ENCODE data around the gene RHOBTB3.

The RHOBTB3 gene

DNA sequence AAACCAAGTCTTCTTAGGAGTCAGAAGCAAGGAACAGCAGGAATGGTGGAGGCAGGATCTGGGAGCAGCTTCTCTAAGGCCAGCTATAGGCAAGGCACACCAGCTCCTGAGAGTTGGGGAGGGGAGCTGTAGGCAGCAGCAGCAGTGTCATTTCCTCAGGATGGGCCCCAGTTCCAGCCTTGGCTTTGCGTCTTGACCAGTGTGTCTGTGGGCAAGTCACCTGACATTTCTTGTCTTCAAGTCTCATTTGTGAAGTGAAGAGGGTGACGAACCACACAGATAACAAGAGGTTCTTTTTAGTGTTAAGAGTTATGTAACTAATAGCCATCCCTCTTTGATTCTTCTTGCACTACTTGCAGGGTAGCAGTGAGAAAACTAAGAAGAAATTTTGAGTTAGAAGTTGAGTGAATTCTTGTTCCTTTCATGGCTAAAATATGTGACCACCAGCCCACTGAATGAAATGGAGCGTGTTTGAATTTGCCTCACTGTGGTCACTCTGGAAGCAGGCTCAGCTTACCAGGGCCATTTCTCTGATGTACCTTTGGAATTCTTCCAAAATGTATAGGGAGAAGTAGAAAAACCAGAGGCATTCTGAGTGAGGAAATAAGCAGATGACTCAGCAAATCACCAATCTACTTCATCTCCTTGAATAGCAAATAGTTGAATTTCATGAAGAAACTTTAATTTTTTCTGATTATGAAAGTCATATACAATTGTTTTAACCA, 42.4 kb downstream of the RHOBTB3 start:
- ATAC-seq = peak; percentile 56
- TF ChIP-seq GLIS3 (CRISPR knock-in tag; IDR thresholded peaks at IDR 0.05) (no peak), ZNF8 (CRISPR knock-in tag; IDR thresholded peaks at IDR 0.05) (no peak), PPARA (CRISPR knock-in tag; IDR thresholded peaks at IDR 0.05; ENCODE audit: borderline replicate concordance) (no peak), ZC3H10 (CRISPR knock-in tag; IDR thresholded peaks at IDR 0.05) (no peak), ESRRG (CRISPR knock-in tag; IDR thresholded peaks at IDR 0.05) (no peak), ZNF70 (CRISPR knock-in tag; IDR thresholded peaks at IDR 0.05) (no peak), SNAI2 (CRISPR knock-in tag; IDR thresholded peaks at IDR 0.05) (no peak), ISL1 (CRISPR knock-in tag; IDR thresholded peaks at IDR 0.05) (no peak), BACH2 (CRISPR knock-in tag; IDR thresholded peaks at IDR 0.05; ENCODE audit: borderline replicate concordance) (no peak), ZNF565 (CRISPR knock-in tag; conservative IDR thresholded peaks at IDR 0.05; ENCODE audit: low read depth) (no peak), TCF4 (CRISPR knock-in tag; IDR thresholded peaks at IDR 0.05; ENCODE audit: borderline replicate concordance) (no peak), ARNTL (CRISPR knock-in tag; IDR thresholded peaks at IDR 0.05; ENCODE audit: borderline replicate concordance, low read depth) (no peak), OSR1 (CRISPR knock-in tag; IDR thresholded peaks at IDR 0.05) (no peak), TOX (CRISPR knock-in tag; IDR thresholded peaks at IDR 0.05; ENCODE audit: borderline replicate concordance) (no peak)
- TF ChIP-seq, protein P1, sequence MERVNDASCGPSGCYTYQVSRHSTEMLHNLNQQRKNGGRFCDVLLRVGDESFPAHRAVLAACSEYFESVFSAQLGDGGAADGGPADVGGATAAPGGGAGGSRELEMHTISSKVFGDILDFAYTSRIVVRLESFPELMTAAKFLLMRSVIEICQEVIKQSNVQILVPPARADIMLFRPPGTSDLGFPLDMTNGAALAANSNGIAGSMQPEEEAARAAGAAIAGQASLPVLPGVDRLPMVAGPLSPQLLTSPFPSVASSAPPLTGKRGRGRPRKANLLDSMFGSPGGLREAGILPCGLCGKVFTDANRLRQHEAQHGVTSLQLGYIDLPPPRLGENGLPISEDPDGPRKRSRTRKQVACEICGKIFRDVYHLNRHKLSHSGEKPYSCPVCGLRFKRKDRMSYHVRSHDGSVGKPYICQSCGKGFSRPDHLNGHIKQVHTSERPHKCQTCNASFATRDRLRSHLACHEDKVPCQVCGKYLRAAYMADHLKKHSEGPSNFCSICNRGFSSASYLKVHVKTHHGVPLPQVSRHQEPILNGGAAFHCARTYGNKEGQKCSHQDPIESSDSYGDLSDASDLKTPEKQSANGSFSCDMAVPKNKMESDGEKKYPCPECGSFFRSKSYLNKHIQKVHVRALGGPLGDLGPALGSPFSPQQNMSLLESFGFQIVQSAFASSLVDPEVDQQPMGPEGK (CRISPR knock-in tag; IDR thresholded peaks at IDR 0.05; ENCODE audit: borderline replicate concordance) = no peak
- TF ChIP-seq, protein P2, sequence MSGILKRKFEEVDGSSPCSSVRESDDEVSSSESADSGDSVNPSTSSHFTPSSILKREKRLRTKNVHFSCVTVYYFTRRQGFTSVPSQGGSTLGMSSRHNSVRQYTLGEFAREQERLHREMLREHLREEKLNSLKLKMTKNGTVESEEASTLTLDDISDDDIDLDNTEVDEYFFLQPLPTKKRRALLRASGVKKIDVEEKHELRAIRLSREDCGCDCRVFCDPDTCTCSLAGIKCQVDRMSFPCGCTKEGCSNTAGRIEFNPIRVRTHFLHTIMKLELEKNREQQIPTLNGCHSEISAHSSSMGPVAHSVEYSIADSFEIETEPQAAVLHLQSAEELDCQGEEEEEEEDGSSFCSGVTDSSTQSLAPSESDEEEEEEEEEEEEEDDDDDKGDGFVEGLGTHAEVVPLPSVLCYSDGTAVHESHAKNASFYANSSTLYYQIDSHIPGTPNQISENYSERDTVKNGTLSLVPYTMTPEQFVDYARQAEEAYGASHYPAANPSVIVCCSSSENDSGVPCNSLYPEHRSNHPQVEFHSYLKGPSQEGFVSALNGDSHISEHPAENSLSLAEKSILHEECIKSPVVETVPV (CRISPR knock-in tag; IDR thresholded peaks at IDR 0.05) = no peak
- TF ChIP-seq, protein P3, sequence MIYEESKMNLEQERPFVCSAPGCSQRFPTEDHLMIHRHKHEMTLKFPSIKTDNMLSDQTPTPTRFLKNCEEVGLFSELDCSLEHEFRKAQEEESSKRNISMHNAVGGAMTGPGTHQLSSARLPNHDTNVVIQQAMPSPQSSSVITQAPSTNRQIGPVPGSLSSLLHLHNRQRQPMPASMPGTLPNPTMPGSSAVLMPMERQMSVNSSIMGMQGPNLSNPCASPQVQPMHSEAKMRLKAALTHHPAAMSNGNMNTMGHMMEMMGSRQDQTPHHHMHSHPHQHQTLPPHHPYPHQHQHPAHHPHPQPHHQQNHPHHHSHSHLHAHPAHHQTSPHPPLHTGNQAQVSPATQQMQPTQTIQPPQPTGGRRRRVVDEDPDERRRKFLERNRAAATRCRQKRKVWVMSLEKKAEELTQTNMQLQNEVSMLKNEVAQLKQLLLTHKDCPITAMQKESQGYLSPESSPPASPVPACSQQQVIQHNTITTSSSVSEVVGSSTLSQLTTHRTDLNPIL (CRISPR knock-in tag; IDR thresholded peaks at IDR 0.05; ENCODE audit: low read depth) = no peak

DNA sequence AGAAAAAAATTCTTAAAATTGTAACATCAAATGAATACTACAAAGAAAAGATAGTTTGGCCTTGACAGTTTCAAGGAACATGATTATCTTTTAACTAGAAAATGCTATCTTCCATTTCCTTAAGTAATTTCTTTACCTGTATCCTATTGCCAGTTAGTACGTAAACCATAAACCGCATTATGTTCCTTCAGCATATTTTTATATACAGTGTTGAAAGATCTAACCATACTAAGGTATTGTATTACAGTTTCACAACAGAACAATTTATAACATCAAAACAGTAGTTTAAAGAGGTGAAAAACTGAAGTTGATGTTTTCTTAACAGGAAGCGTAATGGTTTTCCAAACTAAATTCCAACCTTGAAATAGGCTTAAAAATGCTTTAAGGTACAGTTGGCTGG, 46.3 kb downstream of the RHOBTB3 start:
- no peak for ATAC-seq
- TF ChIP-seq, protein P4, sequence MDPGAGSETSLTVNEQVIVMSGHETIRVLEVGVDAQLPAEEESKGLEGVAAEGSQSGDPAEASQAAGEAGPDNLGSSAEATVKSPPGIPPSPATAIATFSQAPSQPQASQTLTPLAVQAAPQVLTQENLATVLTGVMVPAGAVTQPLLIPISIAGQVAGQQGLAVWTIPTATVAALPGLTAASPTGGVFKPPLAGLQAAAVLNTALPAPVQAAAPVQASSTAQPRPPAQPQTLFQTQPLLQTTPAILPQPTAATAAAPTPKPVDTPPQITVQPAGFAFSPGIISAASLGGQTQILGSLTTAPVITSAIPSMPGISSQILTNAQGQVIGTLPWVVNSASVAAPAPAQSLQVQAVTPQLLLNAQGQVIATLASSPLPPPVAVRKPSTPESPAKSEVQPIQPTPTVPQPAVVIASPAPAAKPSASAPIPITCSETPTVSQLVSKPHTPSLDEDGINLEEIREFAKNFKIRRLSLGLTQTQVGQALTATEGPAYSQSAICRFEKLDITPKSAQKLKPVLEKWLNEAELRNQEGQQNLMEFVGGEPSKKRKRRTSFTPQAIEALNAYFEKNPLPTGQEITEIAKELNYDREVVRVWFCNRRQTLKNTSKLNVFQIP (CRISPR knock-in tag; IDR thresholded peaks at IDR 0.05; ENCODE audit: borderline replicate concordance, low read depth) = no peak
- TF ChIP-seq ZNF70 (CRISPR knock-in tag; IDR thresholded peaks at IDR 0.05) = no peak
- no peak for TF ChIP-seq TOX (CRISPR knock-in tag; IDR thresholded peaks at IDR 0.05; ENCODE audit: borderline replicate concordance)
- TF ChIP-seq ISL1 (CRISPR knock-in tag; IDR thresholded peaks at IDR 0.05) = no peak
- TF ChIP-seq, protein P1 (CRISPR knock-in tag; IDR thresholded peaks at IDR 0.05; ENCODE audit: borderline replicate concordance) = no peak
- no peak for TF ChIP-seq RARB (CRISPR knock-in tag; IDR thresholded peaks at IDR 0.05)
- TF ChIP-seq ZNF8 (CRISPR knock-in tag; IDR thresholded peaks at IDR 0.05) = no peak
- no peak for TF ChIP-seq BACH2 (CRISPR knock-in tag; IDR thresholded peaks at IDR 0.05; ENCODE audit: borderline replicate concordance)
- TF ChIP-seq ZC3H10 (CRISPR knock-in tag; IDR thresholded peaks at IDR 0.05) = no peak

DNA sequence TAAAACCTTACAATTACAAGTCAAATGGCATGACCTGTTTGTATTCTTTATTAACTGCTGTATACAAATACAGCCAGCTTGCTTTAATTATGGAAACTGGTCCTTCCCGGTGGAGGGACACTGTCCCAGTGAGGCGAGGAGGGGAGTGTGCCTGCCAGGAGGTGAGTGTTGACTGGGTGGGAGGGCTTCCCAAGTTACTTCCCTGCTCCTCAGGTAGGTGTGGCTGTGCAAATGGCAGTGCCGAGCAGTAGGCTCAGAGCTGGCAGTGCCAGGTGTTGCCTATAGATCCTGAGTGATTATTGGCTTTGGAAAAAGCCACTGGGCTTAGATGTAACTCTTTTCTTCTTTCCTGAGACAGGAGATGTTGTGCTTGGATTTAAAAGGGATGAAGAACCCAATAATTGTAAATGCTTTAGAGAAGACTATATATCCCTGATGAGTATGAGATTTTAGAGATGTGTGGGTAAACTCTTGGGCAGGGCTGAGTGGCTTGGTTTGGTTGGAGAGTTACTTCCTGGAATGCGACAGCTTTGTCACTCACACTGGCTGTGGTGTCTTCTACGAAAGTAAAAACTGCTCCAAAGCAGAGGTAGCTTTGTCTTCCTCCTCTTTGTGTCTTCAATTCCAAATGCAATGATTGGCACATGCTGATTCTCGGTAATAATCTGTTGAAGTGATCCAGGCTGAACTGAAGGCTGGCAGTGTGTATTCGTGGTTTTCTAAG, 47.7 kb downstream of the RHOBTB3 start:
- ATAC-seq = no peak
- TF ChIP-seq, protein P5, sequence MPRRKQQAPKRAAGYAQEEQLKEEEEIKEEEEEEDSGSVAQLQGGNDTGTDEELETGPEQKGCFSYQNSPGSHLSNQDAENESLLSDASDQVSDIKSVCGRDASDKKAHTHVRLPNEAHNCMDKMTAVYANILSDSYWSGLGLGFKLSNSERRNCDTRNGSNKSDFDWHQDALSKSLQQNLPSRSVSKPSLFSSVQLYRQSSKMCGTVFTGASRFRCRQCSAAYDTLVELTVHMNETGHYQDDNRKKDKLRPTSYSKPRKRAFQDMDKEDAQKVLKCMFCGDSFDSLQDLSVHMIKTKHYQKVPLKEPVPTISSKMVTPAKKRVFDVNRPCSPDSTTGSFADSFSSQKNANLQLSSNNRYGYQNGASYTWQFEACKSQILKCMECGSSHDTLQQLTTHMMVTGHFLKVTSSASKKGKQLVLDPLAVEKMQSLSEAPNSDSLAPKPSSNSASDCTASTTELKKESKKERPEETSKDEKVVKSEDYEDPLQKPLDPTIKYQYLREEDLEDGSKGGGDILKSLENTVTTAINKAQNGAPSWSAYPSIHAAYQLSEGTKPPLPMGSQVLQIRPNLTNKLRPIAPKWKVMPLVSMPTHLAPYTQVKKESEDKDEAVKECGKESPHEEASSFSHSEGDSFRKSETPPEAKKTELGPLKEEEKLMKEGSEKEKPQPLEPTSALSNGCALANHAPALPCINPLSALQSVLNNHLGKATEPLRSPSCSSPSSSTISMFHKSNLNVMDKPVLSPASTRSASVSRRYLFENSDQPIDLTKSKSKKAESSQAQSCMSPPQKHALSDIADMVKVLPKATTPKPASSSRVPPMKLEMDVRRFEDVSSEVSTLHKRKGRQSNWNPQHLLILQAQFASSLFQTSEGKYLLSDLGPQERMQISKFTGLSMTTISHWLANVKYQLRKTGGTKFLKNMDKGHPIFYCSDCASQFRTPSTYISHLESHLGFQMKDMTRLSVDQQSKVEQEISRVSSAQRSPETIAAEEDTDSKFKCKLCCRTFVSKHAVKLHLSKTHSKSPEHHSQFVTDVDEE (CRISPR knock-in tag; IDR thresholded peaks at IDR 0.05) = no peak
- TF ChIP-seq, protein P3 (CRISPR knock-in tag; IDR thresholded peaks at IDR 0.05; ENCODE audit: low read depth) = no peak
- TF ChIP-seq, protein P4 (CRISPR knock-in tag; IDR thresholded peaks at IDR 0.05; ENCODE audit: borderline replicate concordance, low read depth) = no peak
- TF ChIP-seq CSDC2 (CRISPR knock-in tag; IDR thresholded peaks at IDR 0.05) (no peak), OSR1 (CRISPR knock-in tag; IDR thresholded peaks at IDR 0.05) (no peak), ZFP30 (CRISPR knock-in tag; IDR thresholded peaks at IDR 0.05) (no peak)

All from SK-N-SH treated with all-trans-retinoic acid at 6 μM for 48 hours (cell line).